GM18868 (cell line): Measurements from ENCODE around the gene DNAH11.
A peak's percentile ranks its signal among the peaks of the same experiment; 100 is the strongest.
"Not testable (repeated sequence)": the region's sequence is repeated elsewhere in the genome, so short reads cannot be mapped to it uniquely, and the experiment has no call there.

Experiments used
- ATAC-seq: cut with Tn5 transposase; IDR thresholded peaks from one replicate; pipeline ENCODE4 v1.9.1; 2021; ENCODE audit warnings: mild to moderate bottlenecking, moderate library complexity; ENCODE audit not compliant: unreplicated experiment

DNAH11 gene

DNA sequence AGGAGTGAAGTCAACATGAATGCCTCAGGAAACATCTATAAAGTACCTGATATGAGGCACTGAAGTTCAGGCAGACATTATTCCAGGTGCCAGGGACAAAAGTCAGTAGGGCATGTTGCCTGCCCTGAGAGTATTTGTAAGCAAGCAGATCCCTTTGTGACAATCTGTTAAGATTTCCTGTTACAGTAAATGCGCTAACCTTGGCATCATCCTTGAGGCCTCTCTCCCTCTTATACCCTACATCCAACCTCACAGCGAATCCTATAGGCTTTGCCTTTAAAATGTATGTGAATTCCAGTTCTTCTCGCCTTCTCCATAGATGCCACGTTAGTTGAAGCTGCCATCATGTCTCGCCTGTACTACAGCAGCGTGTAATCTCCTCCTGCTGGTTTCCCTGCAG lies 165.3 kb downstream of the DNAH11 start:
- no peak for ATAC-seq

DNA sequence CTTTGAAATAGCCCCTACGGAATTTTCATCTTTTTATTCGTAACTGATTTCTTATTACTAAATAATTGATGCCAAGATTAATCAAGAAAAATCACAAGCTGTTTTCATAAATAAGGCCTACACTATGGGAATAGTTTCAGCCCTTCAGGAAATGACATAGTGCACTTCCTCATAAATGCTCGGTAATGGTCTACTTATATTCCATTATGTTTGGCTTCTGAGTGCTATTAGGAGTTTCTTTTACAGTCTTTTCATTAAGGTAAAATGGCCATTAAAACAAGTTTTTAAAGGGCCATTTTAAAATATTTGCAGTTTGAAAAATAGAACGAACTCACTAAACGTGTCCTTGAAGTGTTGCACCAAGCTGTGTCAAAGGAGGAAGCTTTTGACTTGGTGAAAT lies 174.5 kb downstream of the DNAH11 start:
- ATAC-seq: no peak

DNA sequence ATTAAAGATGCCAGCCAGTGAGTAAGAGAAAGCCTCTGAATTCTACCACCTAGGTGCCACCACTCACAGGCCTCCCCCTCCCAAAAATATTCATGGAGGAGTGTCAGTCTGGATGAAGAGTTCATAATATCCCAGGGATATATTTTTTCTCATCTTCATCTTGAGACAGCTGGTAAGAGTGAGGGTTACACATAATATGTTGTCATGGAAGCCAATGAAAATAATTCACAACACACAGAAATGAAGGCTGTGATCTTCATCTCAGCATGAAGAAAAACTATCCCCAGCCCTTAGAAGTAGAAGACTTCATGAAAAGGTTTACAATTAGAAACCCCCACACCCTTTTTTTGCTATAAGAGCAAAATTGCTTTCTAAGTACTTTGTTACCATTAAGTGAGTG lies 175.6 kb downstream of the DNAH11 start:
- no peak for ATAC-seq

DNA sequence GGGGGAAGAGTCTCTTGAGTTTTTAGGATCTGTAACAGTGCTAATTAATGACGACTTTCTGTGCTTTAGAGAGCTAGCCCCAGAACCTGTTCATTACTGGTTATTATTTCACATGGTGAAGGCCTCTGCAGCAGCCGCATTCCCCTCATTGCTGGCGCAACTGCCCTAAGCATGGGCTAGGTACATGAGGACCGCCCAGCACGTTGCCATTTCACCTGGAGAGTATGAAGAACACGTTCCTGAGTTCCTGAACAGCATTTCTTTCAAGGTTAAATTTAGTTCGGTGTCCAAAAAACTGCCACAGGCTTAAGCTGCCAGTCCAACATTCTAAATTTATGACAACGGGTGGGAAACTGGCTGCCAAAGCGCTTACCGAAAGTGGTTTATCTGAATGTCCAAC lies 177.0 kb downstream of the DNAH11 start:
- ATAC-seq: no peak

DNA sequence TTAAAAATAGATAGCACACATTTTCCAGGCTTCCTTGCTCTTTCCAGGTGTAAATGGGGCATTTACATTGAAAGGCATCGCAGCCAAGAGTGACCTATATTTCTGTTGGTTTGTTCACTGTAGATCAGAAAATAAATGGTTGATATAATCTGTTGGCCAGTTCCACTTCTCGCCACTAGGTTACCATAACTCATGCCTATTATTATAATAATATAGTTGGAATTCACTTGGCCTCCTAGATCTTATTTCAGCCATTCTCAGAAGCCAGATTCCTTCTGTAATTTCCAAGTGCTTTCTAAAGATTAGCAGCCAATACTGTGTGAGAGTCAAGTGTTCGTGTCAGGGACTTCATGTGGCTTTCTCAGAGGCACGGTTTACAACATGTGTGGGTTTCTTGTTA lies 179.5 kb downstream of the DNAH11 start:
- no peak for ATAC-seq

DNA sequence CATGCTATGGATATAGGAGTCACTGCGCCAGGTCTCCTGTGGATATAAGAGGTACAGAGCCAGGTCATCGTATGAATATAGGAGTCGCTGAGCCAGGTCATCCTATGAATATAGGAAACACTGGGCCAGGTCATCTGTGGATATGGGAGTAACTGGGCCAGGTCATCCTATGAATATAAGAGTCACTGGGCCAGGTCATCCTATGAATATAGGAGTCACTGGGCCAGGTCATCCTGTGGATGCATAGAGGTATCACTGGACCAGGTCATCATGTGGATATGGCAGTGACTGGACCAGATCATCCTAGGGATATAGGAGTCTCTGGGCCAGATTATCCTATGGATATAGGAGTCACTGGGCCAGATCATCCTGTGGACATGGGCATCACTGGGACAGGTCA lies 181.7 kb downstream of the DNAH11 start:
- no peak for ATAC-seq

DNA sequence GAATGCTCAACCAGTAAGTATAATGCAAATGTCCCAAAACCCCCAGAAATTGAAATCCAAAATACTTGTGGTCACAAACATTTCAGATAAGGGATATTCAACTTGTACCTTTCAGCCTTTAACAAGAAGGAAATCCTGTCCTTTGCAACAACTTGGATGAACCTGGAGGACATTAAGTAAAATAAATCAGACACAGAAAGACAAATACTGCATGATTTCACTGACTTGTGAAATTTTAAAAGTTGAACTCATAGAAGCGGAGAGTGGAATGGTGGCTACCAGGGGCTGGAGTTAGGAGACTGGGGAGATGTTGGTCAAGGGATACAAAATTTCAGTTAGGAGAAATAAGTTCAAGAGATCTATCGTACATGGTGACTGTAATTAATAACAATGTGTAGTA lies 187.6 kb downstream of the DNAH11 start:
- no peak for ATAC-seq

DNA sequence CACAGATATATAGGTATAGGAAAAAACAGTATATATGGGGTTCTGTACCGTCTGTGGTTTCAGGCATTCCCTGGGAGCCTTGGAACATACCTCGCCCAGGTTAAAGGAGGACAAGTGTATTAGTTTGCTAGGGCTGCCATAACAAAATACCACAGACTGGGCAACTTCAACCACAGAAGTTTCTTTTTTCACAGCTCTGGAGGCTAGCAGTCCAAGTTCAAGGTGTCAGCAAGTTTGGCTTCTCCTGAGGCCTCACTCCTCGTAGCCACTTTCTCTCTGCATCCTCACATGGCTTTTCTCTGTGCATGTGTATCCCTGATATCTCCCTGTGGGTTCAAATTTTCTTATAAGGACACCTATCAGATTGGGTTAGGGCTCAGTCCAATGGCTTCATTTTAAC lies 189.1 kb downstream of the DNAH11 start:
- no peak for ATAC-seq

DNA sequence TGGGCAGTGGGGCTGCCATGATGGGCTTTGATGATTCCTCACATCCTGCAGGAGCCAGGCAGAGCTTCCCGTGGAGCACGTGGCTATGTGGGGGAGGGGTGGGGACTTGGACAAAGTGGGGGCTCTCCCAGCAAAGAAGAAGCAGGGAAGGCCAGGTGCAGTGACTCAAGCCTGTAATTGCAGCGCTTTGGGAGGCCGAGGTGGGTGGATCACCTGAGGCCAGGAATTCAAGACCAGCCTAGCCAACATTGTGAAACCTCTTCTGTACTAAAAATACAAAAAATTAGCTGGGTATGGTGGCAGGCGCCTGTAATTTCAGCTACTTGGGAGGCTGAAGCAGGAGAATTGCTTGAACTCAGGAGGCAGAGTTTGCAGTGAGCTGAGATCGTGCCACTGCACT lies 190.1 kb downstream of the DNAH11 start:
- not testable (repeated sequence) for ATAC-seq

DNA sequence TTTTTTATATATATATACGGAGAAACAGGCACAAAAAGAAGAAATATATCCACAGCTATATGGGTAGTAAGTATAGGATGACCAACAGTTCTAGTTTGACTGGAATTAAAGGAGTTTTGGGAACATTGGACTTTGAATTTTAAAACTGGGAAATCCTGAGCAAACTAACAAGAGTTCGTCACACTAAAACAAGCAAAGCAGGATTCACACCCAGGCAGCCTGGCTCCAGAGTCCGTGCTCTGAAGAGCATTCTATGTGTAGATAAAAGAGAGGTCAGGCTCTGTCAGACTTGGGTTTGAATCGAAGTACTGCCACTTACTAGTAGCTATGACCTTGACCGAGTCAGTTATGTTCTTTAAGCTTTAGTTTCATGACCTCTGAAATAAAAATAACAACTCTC lies 191.0 kb downstream of the DNAH11 start:
- no peak for ATAC-seq

DNA sequence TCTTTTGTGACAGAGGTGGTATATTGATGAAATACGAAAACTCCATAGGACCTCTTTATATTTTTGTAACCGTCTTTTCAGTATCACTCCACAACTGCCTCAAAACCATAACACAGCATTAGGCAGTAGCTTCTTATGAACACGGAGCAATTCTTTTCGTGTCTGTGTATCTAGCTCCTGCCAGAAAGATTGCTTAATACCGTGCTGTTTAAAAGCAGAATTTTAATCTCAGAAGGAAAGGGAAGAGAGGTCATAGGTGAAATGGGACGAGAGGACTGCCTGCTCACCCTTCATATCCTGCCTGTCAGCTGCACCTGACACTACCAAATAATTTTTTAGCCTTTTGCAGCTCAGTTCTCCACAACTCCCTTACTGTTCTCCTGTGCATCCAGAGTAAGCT lies 200.7 kb downstream of the DNAH11 start:
- no peak for ATAC-seq

DNA sequence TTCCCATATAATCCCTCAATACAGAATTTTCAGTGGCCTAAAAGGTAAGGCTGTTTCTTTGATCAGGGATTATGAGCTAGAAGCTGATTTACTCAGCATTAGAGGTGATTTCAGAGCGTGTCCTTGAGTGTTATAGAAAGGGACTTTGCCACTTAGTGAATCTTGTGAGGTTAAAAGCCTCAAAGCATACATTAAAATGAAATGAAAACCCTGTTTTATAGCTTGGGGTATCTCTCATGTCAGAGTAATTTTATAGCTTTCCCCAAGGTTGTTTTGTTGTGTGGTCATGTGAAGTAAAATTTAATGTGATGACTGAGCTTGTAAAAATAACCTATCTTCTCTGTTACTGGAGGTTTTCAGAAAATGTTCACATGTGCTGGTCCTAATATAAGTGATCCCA lies 204.1 kb downstream of the DNAH11 start:
- no peak for ATAC-seq

DNA sequence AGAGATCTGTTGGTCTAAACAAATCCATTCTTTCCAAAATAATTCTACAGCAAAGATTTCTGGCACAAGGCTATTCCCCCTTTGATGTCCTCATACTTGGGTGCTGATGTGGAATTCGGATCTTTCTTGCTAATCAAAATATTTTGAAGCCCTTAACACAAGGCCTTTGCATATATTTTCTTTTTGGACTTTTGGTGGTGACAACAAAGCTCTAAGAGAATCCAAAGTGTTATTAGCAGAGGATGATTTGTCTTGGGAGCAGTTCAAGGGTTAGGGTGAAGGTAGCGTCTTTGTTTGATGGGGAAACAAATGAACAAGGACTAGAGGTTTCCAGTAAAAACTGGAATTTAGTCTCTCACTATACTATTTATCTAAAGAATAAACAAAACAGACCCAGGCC lies 205.0 kb downstream of the DNAH11 start:
- ATAC-seq: no peak

DNA sequence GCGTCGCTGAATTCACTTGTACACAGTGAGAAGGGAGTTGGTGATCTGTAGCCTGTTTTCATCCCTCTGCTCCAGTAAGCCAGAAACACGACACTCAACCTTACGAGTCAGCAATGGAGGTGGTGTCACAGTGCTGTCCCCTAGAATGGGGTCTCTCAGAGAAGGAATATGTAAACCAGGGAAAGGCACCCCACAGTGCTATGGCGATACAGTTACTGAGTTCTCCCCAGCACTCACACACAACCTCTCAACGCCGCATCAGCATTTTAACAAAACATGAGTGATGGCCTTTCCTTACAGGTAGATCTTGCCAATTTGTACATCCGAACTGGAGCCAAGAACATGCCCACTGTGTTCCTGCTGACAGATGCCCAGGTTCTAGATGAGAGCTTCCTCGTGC lies 206.5 kb downstream of the DNAH11 start:
- no peak for ATAC-seq

DNA sequence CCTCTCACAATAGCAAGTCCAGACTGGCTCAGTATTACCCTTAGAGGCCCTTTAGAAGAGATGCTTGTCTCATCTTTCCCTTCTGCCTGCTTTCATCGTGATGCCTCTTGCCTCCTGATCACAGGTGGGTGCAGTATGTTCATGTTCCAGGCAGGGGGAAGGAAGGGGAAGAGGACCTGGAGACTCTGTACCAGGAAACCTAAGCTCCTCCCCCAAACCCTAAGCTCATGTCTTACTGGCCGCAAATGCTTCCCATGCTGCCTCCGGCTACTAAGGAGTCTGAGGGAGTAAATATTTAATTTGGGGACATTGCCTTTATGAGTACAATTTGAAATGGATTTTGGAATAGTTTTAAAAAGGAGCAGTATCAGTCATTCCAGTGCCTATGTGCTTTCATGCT lies 210.2 kb downstream of the DNAH11 start:
- ATAC-seq: no peak

DNA sequence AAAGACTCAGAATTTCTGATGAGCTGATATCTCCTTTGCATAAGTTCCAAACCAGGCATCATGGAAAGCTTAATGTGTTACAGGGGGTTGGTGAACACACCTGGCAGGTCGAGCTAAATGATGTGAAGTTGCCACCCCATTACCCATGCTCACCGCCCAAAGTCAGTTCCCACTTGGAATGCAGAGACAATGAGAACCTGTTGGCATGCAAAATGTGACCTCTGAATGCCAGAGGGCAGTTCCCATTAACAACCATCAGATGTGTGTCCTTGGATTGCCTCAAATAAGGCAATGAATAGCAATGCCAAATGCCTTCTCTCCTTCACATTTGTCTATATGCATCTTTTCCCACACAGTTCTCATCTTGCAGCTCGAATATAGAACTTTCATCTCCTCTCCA lies 212.1 kb downstream of the DNAH11 start:
- ATAC-seq: no peak

DNA sequence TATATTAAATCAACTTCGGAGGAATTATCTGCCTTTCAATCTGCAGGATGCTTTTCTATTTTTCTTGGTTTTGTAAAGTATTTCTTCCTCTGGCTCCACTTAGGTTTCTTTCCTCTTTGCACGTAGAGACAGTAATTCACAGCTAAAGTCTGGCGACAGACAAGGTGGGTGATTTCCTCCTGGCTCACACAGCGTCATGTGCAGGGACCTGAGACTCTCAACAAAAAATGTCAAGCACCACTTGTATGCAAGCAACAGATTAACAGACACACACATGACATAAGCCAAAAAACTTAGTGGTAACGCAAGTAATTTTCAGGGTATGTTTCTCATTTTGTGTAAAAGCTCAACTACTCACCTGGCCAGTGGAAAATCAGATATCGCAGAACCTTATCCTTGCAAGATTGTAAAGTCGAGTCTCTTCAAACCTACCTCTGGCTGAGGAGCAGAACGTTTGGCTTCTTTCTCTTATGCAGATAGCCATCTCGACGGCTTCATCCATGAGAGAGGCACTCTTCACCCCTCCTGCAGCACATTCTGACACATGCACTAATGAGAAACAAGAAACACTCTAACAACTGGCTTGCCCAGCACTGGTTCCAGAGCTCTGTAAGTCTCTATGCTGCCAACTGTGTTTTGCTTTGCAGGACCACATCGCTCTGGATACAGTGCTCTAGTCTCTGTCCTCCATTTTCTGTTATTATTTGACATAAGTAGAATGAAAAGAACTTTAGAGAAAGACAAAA lies 214.9 kb downstream of the DNAH11 start:
- no peak for ATAC-seq

DNA sequence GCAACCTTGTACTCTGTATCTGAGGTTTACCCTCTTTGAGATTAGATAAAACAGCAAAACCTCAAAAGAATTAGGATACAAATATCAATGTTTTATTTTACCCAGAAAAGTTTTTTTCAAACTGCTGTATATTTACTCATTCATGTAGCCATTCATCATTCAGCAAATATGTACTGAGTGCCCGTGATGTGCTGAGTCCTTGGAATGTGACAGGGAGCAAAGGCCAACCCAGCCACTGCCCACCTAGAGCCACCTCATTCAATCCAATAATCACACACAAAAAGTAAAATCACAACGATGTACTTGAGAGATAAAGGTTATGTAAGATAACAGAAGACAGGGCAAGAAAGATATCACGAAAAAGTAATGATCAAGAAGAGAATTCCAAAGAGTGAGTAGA lies 215.4 kb downstream of the DNAH11 start:
- no peak for ATAC-seq

DNA sequence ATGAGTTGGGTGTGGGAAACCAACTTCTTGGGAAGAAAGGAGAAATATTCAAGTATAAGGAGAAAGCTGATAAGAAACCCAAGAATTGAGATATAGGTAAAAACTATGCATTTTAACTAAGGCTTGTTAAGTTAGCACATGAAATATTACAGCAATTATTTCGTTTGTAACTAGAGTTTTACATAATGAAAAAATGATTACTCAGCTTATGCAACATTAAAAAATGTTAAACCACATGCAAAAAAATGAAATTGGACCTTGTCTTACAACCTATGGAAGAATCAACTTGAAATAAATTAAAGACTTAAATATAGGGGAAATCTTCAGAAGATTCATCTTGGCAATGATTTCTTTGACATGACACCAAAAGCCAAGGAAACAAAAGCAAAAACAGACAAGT lies 219.6 kb downstream of the DNAH11 start:
- no peak for ATAC-seq

DNA sequence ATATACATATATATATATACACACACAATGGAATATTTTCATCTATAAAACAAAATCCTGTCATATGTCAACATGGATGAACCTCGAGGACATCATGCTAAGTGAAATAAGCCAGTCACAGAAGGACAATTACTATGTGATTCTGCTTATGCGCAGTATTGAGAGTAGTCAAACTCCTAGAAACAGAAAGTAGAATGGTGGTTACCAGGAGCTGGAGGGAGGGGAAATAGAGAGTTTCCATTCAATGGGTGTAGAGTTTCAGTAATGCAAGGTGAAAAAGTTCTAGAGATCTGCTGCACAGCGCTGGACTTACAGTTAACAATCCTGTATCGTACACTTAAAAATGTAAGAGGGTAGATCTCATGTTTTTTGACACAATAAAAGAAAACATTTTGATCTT lies 221.0 kb downstream of the DNAH11 start:
- no peak for ATAC-seq

DNA sequence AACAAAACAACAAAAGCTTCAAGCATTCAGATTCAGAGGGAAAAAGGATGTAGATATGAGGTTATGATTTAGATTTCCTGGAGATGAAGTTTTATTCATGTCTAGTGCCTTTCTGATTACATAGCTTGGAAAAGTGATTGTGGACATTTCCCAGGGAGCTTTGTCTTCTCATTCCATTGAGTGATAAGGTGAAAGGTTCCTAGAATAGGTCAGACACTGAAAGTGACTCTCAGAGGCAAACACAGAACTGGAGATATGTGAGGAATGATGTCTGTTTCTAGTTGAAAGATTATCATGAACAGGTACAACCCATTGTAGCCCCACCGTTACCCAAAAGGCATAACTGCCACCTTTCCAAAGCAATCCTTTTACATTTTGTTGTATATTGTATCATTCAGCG lies 223.4 kb downstream of the DNAH11 start:
- no peak for ATAC-seq

DNA sequence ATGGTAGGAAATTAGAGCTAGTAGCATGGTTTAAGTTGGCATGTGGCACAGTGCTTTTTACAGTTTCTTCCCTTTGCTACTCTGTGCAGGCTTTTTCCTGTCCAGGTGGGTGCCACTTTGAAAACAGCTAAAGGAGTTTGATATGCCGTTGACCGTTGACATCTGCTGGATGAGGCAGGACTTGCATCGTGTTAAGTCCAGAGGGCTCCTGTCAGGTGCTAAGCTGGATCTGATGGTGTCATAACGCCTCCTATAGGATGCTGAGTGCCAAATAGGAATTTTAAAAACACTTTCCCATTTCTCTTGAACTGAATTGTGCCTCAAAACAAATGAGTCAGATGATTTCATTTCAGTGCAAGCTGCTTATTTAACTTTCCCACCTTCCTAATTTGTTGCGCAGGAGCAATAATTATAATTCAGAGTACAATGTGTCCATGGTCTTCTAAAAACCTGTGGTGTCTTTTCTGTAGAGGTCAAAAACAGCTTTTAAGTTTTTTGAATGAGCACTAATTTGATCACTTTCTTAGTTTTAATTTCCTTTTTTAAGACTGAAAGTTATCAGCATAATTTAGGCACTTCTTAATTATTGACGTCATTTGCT lies 224.6 kb downstream of the DNAH11 start:
- ATAC-seq: peak; percentile 85

DNA sequence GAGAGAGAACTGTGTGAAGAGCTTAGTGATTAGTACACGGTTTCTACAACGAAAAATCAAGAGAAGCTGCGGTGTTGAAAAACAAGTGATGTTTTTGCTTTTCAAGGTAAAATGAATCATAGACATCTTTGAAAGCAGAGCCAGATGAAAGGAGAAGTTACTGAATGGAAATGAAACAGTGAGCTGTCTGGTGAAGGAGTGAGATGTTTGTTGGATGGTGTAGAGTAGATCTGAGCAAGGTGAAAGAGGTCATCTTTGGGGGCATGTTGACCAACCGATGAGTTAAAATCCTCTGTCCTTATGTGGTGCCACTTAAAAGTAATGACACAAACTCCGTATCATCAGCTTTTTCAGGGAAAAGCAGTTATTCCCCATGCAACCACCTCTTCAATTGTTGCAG lies 225.4 kb downstream of the DNAH11 start:
- no peak for ATAC-seq
